Middle frontal gyrus (tissue), 1 donor: Measurements from ENCODE around the gene SPA17.

ENCODE experiments used
- DNase-seq: peaks from one replicate; pipeline ENCODE4 v3.0.0-alpha.2; 2015; ENCODE audit warnings: low spot score; ENCODE audit errors: extremely low spot score

SPA17 gene

GRCh38 chr11:124661553-124661952, 12.2 kb upstream of the SPA17 start:
- DNase-seq = no peak

- no peak for DNase-seq
Measured at GRCh38 chr11:124662106-124662505, 11.6 kb upstream of the SPA17 start.

- DNase-seq = no peak
Measured at GRCh38 chr11:124663861-124664260, 9.8 kb upstream of the SPA17 start.

DNA sequence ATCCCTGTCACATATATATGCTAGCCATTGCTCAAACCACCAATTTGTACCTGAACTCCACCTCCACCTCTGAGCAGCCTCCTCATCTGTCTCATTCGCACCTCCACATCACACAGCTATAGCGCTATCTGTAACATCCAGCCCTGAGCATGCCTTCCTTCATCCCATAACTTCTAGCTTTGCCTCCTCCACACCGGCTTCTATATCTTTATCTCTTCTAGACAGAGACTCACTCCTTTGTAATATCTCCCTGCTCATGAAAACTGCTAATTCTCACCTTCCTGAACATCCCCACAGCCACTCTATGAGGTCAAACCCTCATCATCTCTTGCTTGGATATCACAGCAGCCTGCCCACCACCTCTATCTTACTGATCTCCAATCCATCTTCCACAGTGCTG, 6.1 kb upstream of the SPA17 start:
- no peak for DNase-seq

DNA sequence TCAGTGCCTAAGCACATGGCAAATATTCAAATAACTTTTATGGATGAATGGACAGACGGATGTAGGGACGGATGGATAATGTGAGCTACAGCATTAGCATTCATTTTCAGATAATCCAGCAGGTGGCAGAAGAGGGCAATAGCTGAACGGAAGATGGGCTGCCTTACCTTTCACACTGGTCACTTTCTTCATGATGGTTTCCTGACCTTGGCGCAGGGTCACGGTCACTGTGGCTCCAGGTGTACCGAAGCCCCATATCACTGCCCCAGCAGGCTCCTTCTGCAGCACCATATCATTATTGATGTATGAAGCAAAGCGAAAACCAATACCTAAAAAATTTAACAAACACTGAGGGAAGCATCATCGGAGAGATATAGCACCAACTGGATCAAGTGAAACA, 4.5 kb upstream of the SPA17 start:
- DNase-seq = no peak

DNA sequence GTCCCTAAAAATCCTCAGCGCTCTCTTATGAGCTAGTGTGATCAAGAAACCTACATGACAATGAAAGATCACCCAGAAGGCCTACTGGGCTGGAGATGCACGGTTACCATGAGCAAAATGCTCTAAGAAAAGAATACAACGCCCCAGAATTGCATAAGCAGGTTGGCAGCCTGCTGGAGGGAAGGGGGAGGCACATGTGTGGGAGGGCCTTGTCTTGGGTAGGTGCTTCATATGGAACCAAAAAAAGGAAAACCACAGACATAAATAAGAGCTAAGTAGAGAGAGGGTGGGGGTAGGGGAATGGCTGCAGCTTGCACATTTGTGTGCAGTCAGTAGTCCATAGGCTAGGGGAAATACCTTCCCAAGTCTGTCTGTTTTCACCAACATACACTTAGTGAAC, 3.0 kb upstream of the SPA17 start:
- DNase-seq = no peak

DNA sequence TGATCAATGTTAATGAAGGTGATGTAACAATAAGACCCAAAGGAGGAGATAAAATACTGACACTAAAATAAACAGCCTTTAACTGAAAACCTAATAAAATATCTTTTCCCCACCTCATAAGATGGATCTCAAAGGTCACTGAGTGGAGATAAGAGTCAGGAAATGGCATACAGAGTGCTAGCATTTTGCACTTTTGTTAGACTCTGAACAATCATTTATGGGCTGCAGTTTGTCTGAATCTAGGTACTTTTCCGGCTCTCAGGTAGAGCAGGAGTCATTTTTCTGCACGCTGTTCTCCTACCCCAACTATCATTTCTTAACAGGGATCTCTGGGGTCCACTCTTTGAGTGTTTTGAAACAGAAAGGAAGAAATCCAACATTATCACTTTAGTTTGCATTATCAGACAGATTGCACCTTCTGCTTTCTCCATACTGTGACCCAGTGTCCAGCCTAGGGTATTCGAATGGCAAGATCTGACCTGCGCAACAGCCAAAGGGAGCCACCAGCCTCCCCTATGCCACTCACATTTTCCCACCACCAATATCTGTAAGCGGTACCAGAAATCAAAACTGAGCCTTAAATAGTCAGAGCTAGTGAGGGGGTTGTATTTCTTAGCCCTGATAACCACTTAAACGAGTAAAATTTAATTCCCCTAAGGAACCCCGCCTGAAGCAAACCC, 1.0 kb upstream of the SPA17 start:
- no peak for DNase-seq

DNA sequence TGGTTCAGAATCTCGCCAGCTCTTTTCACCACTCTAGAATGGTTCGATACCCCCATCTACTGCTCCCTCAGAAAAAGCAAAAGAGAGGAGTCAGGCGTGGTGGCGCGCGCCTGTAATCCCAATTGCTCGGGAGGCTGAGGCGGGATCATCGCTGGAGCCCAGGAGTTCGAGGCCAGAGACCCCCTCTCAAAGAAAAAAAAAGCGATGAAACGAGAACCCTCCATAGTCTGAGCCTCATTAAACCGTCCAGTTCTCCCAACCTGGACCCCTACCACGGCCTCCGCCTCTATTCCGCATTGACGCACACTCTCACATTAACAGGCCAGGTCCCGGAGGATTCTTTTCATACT, 439 bp downstream of the SPA17 start:
- no peak for DNase-seq

DNA sequence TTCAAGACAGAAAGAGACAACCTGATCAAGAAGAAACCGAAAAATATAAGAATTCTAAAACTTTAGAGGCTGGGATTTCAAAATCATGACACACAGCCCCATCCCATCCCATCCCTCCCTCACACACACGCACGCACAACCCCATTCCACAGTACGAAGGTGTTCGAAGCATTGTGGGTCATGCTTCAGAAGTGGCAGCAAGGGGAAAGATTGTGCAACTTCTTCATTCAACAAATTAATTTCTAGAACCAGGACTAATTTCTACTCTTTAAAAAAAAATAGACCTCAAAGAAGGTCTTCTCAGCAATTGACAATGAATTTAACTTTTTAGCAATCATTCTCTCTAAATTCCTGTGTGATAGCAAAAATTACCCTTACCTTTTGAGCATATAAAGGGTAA, 867 bp downstream of the SPA17 start:
- no peak for DNase-seq

GRCh38 chr11:124676386-124676785, 2.7 kb downstream of the SPA17 start:
- DNase-seq = no peak

- no peak for DNase-seq
Measured at GRCh38 chr11:124678416-124678815, 4.7 kb downstream of the SPA17 start.

- DNase-seq = no peak
Measured at GRCh38 chr11:124681421-124681820, 7.7 kb downstream of the SPA17 start.

DNA sequence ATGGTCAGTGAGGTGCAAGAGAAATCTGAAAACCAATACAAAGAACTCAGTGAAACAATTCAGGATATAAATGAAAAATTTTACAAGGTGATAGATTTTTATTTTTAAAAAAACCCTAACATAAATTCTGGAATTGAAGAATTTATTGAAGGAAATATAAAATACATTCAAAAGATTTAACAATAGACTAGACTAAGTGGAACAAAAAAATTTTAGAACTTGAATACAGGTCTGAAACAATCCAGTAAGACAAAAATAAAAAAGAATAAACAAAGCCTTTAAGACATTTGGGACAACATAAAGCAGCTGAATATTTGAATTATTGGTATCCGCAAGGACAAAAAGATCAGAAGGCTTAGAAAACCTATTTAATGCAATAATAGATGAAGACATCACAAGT, 8.7 kb downstream of the SPA17 start:
- no peak for DNase-seq

- no peak for DNase-seq
Measured at GRCh38 chr11:124693142-124693541, 19.4 kb downstream of the SPA17 start.

DNA sequence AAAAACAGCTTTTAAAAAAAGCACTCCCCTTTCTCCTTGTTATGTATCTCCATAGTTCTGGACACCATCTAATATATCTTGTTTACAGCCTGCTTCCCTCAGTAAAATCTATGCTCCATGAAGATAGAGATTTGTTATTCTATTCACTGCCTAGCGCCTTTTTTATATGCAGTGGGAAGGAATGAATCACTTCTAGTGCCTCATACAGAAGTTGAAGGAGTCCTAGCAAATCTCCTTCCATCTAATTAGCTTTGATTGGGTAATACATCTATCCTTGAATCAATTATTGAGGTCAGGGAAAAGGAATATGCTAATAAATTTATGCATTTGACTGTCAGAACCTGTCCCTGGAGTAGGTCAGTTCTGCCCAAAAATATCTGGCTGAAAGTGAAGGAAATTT, 25.8 kb downstream of the SPA17 start:
- DNase-seq = no peak

- DNase-seq = no peak
Measured at GRCh38 chr11:124700028-124700427, 26.3 kb downstream of the SPA17 start.

DNA sequence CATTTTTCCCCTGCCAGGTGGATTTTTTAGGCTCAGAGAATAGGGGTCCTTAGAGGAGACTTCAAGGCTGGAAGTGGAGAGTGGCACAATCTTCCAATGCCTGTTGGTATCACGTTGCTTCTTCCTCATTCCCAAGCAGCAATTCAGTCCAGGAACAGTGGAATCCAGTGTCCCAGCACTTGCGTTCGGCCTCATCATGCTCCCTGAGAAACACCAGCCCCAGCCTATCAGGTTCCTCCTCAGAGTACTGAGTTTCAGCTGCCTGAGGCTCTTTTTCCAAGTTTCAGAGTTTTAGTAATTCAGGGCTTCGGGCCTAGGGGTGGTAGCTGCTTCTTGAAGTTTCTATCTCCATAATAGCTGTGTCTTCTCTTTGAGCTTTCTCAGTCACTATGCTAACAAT, 34.1 kb downstream of the SPA17 start:
- no peak for DNase-seq

- DNase-seq = no peak
Measured at GRCh38 chr11:124712392-124712791, 38.7 kb downstream of the SPA17 start.

DNA sequence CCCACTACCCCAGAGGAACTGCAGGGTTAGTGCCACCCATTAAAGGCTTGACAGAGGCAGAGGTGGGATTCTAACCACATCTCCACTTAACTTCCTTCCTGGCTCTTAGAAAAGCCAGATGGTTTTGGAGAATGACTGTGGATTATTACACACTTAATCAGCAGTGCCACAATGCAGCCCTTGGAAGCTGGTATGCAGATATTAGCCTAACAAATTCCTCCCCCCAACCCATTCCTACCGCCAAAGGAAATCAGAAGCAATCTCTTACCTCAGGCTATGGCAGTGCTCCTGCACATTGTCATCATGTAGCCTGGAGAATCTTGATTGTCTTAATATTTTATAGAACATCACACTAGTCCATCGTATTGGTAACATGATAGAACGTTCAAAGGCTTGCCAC, 42.9 kb downstream of the SPA17 start:
- DNase-seq = no peak

- no peak for DNase-seq
Measured at GRCh38 chr11:124717421-124717785, 43.7 kb downstream of the SPA17 start.

- DNase-seq = no peak
Measured at GRCh38 chr11:124717786-124718651, 44.3 kb downstream of the SPA17 start.

DNA sequence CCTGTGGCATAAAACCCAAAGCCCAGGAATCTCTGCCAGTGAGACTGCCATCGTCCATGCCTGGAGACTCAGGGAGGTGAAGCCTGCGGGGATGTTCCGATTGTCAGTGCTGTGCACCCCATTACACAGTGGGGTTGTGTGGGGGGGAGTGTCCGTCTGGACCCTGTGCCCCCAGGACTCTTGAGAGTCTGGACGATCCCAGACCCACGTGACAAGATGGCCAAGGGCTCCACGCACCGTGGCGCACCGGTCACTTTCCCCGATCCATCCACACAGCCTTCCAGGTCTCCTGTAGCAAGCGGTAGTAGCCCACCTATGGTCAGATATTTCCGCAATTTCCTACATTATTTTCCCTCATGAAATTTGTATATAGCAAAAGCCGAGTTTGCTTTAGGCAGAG, 45.1 kb downstream of the SPA17 start:
- DNase-seq = no peak

DNA sequence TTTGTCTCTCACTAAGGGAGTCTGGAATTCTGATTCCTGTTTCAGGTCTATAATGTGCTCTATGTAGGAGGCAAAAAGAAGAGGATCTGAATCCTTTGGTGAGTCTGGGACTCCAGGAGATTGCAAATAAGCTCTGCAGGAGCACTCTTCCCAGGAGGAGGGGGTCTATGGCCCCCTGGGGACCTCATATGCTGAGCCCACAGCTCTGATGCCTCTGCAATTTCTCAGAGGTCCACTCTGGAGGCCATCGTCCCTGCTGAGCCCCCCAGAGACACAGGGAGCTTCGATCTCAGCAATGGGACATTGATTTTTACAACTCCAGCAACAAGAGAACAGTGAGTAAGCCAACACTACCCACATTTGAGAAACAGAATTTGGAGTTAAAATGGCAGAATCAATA, 45.8 kb downstream of the SPA17 start:
- no peak for DNase-seq
